Activated CD8-positive, alpha-beta memory T cell treated with anti-CD3 and anti-CD28 coated beads, Interleukin-2, amount 50 U/mL, for 4 hours (primary cell): Measurements from ENCODE around the gene FAM72A.
"Not testable (repeated sequence)": the region's sequence is repeated elsewhere in the genome, so short reads cannot be mapped to it uniquely, and the experiment has no call there.

Source experiments
- DNase-seq: peaks from one replicate; pipeline ENCODE4 v3.0.0-alpha.2; 2020

Gene FAM72A

DNA sequence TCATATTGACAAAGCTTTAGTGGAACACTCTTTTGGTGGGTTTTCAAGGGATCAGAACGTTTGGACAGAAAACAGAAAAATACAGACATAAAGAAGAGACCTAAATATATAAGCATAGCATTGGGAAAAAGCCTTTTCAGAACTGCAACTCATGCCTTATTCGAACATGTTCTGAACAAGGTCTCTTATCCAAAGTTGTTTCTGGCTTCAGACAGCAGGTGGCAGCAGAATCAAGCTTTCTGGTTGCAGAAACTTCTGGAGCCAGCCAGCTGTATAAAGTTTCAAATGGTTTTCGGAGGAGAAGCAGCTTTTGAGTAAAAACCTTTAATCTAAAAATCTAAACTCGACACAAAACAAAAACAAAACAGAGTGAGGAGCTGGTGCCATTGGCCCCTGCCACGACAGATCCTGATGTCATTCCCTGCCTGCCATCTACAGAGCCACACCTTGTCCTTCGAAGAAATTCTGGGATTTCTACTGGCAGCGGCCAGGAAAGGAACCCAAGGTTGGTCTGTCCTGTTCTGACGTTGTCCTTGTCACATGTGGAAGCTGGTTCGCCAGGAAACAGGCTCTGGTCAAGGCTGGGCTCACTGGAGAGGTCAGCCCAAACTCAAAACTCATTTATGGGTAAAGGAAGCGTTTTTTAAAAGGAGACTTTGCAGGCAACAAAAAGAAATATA lies 35.1 kb downstream of the FAM72A start:
- DNase-seq = not testable (repeated sequence)

DNA sequence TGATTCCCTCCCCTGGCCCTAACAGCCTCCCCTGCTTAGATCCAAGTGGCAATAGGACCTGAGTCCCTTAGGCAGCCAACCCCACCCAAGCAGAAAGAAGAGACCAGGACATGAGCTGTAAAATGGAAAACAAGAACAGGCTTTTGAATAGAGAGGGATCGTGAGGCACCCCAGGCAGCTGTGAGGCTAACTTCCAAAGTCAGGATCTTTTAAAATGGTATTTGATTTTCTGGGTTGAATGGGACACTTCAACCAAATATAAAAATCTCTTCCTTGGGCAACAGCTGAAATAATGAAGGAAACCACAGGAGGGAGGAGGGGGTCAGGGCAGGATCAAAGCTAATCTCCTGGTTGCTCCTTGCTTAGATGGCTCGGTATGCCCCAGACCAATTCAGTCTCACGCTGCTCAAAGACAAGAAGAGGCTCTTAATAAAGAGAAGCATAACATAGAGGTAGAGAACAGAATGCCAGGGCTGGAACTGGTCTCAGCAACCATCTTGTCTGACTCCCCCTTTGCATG lies 56.8 kb downstream of the FAM72A start:
- no peak for DNase-seq

DNA sequence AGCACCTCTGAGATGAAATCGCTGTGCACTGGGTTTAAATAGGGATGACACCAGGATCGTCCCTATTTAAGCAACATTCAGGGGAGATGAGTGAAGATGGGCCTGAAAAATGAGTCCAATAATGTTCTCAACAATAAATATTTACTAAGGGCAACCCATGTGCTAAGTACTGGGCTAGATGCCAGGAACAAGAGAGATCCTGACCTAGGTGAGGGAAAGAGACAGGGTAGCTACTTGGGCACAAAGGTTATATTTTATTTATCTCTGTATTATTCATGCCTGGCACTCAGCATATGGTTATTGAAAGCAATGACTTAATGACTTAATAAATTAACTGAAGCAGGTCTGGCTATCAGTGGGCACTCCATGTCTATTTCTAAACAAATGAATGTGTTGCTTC lies 58.0 kb downstream of the FAM72A start:
- no peak for DNase-seq

DNA sequence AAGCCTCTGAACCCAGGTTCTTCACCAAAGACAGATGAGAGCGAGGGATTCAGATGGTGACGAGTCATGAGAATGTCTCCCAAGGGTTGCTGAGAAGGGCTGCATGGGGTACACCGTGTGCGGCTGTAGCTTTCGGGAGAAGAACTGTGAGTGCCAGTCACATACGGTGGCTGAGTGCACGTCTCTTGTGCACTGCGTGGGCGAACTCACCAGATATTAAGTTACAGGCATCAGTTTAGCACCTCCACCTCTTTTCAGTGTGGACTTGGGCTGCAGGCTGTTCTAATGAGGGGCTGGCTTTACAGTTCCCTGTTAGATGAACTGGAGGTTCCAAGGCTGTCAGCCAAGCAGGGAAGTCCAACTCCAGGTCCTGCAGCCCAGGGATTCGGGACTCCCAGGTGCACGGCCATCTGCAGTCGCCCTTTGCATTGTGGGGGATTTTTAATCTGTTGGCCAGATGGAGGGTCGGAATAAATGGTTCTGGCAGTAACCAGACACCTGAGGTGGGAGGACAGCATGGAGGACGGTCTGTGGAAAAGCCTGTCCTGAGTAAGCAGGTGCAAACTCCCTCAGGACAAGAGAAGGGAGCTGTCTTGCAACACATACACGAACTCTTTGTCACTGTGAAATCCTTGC lies 59.0 kb downstream of the FAM72A start:
- no peak for DNase-seq

DNA sequence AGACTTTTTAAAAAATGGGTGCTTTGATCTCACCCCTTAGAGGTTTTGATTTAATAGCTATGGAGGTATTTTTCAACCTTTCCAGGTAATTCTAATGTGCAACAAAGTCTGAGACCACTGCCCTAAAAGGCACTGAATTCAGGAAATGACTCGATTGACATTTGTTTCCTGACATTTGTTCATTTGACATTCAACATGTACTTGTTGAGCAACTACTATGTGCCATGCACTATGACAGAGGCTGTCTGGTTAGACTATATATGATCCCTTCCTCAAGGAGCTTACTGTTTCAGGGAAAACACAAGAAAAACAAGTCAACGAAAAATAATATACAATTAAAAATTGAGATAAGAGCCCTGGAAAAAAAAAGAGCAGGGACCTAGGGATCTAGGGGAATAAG lies 59.9 kb downstream of the FAM72A start:
- no peak for DNase-seq

DNA sequence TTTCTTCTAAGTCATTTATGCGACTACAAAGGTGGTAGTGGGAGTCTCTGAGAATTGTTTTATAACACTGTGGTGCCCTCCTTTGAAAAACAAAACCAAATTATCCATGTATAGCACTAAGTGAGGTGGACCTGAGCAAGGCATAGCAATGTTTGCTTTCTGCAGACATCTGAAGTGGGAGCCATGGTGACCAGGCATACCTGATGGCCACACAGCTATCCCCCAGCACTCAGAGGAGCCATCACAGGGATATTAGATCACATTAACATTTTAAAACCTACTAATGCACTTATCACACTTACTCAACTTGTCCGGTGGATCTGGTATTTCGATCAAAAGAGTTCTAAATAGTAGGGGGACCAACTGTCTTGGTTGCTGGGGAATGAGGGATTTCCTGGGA lies 60.6 kb downstream of the FAM72A start:
- no peak for DNase-seq

DNA sequence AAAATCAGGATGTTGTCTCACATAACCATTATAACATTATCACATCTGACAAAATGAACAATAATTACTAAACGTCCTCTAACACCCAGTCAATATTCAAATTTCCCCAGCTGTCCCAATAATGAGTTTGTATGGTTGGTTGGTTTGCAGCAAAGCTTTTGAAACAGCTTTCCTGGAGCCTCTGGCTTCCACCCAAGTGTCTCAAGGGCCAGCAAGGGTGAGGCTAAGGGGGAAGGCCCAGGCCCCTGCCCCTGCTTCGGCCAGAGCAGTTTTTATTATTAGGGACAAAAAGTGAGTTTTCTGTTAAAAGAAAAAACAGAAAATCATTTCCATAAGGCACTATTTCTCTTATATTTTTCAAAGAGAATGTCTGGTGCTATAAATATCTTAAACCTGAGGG lies 66.4 kb downstream of the FAM72A start:
- no peak for DNase-seq
